GM21367 (cell line): ENCODE results near the gene SHROOM3.
"Not testable (repeated sequence)": the region's sequence is repeated elsewhere in the genome, so short reads cannot be mapped to it uniquely, and the experiment has no call there.

ENCODE experiments used
- ATAC-seq: cut with Tn5 transposase; IDR thresholded peaks from one replicate; pipeline ENCODE4 v1.9.1; 2021; ENCODE audit not compliant: unreplicated experiment

Gene SHROOM3

GRCh38 chr4:76714226-76714625, 279.2 kb downstream of the SHROOM3 start:
- ATAC-seq: no peak

GRCh38 chr4:76716020-76716419, 281.0 kb downstream of the SHROOM3 start:
- no peak for ATAC-seq

GRCh38 chr4:76716658-76717057, 281.6 kb downstream of the SHROOM3 start:
- no peak for ATAC-seq

- no peak for ATAC-seq
These were observed 282.4 kb downstream of the SHROOM3 start for GRCh38 chr4:76717431-76717830.

GRCh38 chr4:76718021-76718420, 283.0 kb downstream of the SHROOM3 start:
- no peak for ATAC-seq

GRCh38 chr4:76718831-76719230, 283.8 kb downstream of the SHROOM3 start:
- ATAC-seq: no peak

- no peak for ATAC-seq
These were observed 285.1 kb downstream of the SHROOM3 start for GRCh38 chr4:76720121-76720520.

- ATAC-seq: not testable (repeated sequence)
These were observed 287.1 kb downstream of the SHROOM3 start for GRCh38 chr4:76722146-76722545.

GRCh38 chr4:76722838-76723237, 287.8 kb downstream of the SHROOM3 start:
- no peak for ATAC-seq

- ATAC-seq: no peak
These were observed 288.3 kb downstream of the SHROOM3 start for GRCh38 chr4:76723373-76723772.

- ATAC-seq: no peak
These were observed 288.9 kb downstream of the SHROOM3 start for GRCh38 chr4:76723924-76724323.

GRCh38 chr4:76725039-76725438, 290.0 kb downstream of the SHROOM3 start:
- no peak for ATAC-seq

- ATAC-seq: no peak
These were observed 291.1 kb downstream of the SHROOM3 start for GRCh38 chr4:76726176-76726575.

- ATAC-seq: no peak
These were observed 291.6 kb downstream of the SHROOM3 start for GRCh38 chr4:76726631-76727030.

GRCh38 chr4:76727934-76728333, 292.9 kb downstream of the SHROOM3 start:
- not testable (repeated sequence) for ATAC-seq

- no peak for ATAC-seq
These were observed 294.4 kb downstream of the SHROOM3 start for GRCh38 chr4:76729460-76729859.

GRCh38 chr4:76729980-76730379, 295.0 kb downstream of the SHROOM3 start:
- ATAC-seq: no peak

GRCh38 chr4:76732246-76732645, 297.2 kb downstream of the SHROOM3 start:
- ATAC-seq: no peak

GRCh38 chr4:76733068-76733771, 298.2 kb downstream of the SHROOM3 start:
- ATAC-seq: no peak

GRCh38 chr4:76736414-76736813, 301.4 kb downstream of the SHROOM3 start:
- ATAC-seq: no peak

GRCh38 chr4:76737180-76737579, 302.2 kb downstream of the SHROOM3 start:
- no peak for ATAC-seq

- no peak for ATAC-seq
These were observed 302.7 kb downstream of the SHROOM3 start for GRCh38 chr4:76737771-76738085.
